K562 (cell line): Measurements from ENCODE around the gene PRKG1. TPM values are rescaled to one million over a fixed set of nuclear protein-coding genes. Genes with fewer than 3 reads are reported as not detected.

Source experiments
- ATAC-seq: fragments of 200-7000 bp; cut with Tn5 transposase; 3 replicates; pipeline ENCODE4 v1.9.1; 2020; ENCODE audit warnings: moderate library complexity
- BruUV-seq: library from RNA; stranded (reverse); fragments of 400-500 nt; replicated peaks from 2 replicates; lab custom pipeline; 2021; lab: Mats Ljungman, UMichigan
- CTCF ChIA-PET: fragments of 300-600 bp; formaldehyde crosslinking; extraction: SDS; loops from one replicate; lab custom pipeline; 2021; ENCODE audit warnings: low intra/inter-chr PET ratio; lab: Yijun Ruan, JAX
- POLR2A ChIA-PET: fragments of 300-600, 350-650 bp; sonication (Branson Sonifier 250); formaldehyde crosslinking; extraction: SDS; loops from one replicate; lab custom pipeline; 2021; ENCODE audit warnings: antibody characterized with exemption, inconsistent platforms; lab: Yijun Ruan, JAX
- DNase-seq, 4 experiments: peaks; one replicate each; pipeline versions ENCODE4 v3.0.0 to v3.0.0-alpha.2; 2011 to 2018; ENCODE audit warnings: low spot score in 3 of 4, mixed read lengths in 3 of 4; ENCODE audit errors: extremely low read depth in 1 of 4
- FAIRE-seq: peaks from 2 replicates; lab custom pipeline; 2011; peaks lifted over from hg19 to GRCh38; lab: Jason Lieb, UNC
- H2AFZ ChIP-seq: 2 replicates; pipeline ENCODE4 v1.6.0; 2011; ENCODE audit warnings: low read depth, low read length, control low read depth, inconsistent platforms
- H3K27ac ChIP-seq: fragments of 200-600 bp; 3 replicates; pipeline ENCODE4 v1.8.0; 2011; ENCODE audit warnings: low read depth, mild to moderate bottlenecking, control low read depth, inconsistent platforms, low read length, moderate library complexity, mixed read lengths; ENCODE audit errors: extremely low read depth
- H3K27me3 ChIP-seq, 2 experiments: fragments of 300-600 bp in 1 of 2; 2 replicates in 1 of 2; 3 replicates in 1 of 2; pipeline versions ENCODE4 v1.6.0 to v1.8.0; 2011; ENCODE audit warnings: inconsistent platforms in 2 of 2, low read length in 2 of 2, mild to moderate bottlenecking in 1 of 2, mixed read lengths in 1 of 2, moderate library complexity in 1 of 2; ENCODE audit not compliant: control insufficient read depth in 2 of 2, insufficient read depth in 2 of 2
- H3K36me3 ChIP-seq: fragments of 300-600 bp; 3 replicates; pipeline ENCODE4 v1.8.0; 2011; ENCODE audit warnings: mild to moderate bottlenecking, low read length, inconsistent platforms; ENCODE audit not compliant: control insufficient read depth, insufficient read depth
- H3K4me1 ChIP-seq, 2 experiments: fragments of 200-600 bp in 1 of 2; replicated peaks in 1 of 2; 2 replicates in 1 of 2; 3 replicates in 1 of 2; pipeline versions ENCODE4 v1.5.1 to v1.8.0; 2011; ENCODE audit warnings: inconsistent platforms in 2 of 2, low read length in 2 of 2, mild to moderate bottlenecking in 1 of 2, mixed read lengths in 1 of 2, moderate library complexity in 1 of 2; ENCODE audit not compliant: control insufficient read depth in 2 of 2, insufficient read depth in 2 of 2
- H3K4me2 ChIP-seq: 2 replicates; pipeline ENCODE4 v1.6.1; 2011; ENCODE audit warnings: low read length, control low read depth, inconsistent platforms, mixed read lengths; ENCODE audit not compliant: insufficient read depth
- H3K4me3 ChIP-seq: fragments of 200-600 bp; sonication (generic), shearing (Covaris generic); 2 replicates; pipeline ENCODE4 v1.5.1; 2016; ENCODE audit warnings: control low read depth, inconsistent platforms
- H3K79me2 ChIP-seq: fragments of 200-600 bp; 3 replicates; pipeline ENCODE4 v1.8.0; 2011; ENCODE audit warnings: low read length, inconsistent platforms; ENCODE audit not compliant: control insufficient read depth, insufficient read depth
- H3K9ac ChIP-seq, 2 experiments: 2 replicates each; pipeline versions ENCODE4 v1.6.0 to v1.6.1; 2011; ENCODE audit warnings: low read depth in 2 of 2, low read length in 2 of 2, control low read depth in 1 of 2, inconsistent platforms in 1 of 2, mild to moderate bottlenecking in 1 of 2, mixed read lengths in 1 of 2; ENCODE audit not compliant: insufficient read depth in 1 of 2
- H3K9me1 ChIP-seq: one replicate; pipeline ENCODE4 v1.6.0; 2011; ENCODE audit warnings: inconsistent platforms, mild to moderate bottlenecking, low read length, moderate library complexity; ENCODE audit not compliant: control insufficient read depth, insufficient read depth
- H3K9me3 ChIP-seq: replicated peaks from 2 replicates; pipeline ENCODE4 v1.5.1; 2011; ENCODE audit warnings: low read depth, low read length, inconsistent platforms; ENCODE audit not compliant: control insufficient read depth, insufficient read depth
- H4K20me1 ChIP-seq: replicated peaks from 2 replicates; pipeline ENCODE4 v1.6.1; 2011; ENCODE audit warnings: low read length, inconsistent platforms, mixed read lengths; ENCODE audit not compliant: control insufficient read depth, insufficient read depth
- CHD4 ChIP-seq: fragments of 200-600 bp; sonication (generic); IDR thresholded peaks from 3 replicates; pipeline ENCODE4 v1.6.1; 2012; ENCODE audit warnings: low read depth, mild to moderate bottlenecking, mixed read lengths, low read length, inconsistent platforms; ENCODE audit not compliant: insufficient read depth, insufficient replicate concordance, poor library complexity, severe bottlenecking
- DDX20 ChIP-seq: fragments of 450-650 bp; IDR thresholded peaks from 2 replicates; pipeline ENCODE4 v1.6.1; 2016; ENCODE audit warnings: missing genetic modification characterization, low read depth, mild to moderate bottlenecking, missing compliant biosample characterization, moderate library complexity
- MCM3 ChIP-seq: fragments of 450-650 bp; IDR thresholded peaks from 2 replicates; pipeline ENCODE4 v1.6.1; 2016
- MED1 ChIP-seq: sonication (generic); formaldehyde crosslinking; IDR thresholded peaks from 2 replicates; pipeline ENCODE4 v1.8.1; 2023; ENCODE audit warnings: missing genetic modification reagents, borderline replicate concordance
- RBM14 ChIP-seq: fragments of 200-400 bp; formaldehyde crosslinking; IDR thresholded peaks from 2 replicates; pipeline ENCODE4 v1.6.1; 2018; ENCODE audit warnings: low read depth, mild to moderate bottlenecking, low read length, moderate library complexity, borderline replicate concordance; ENCODE audit not compliant: insufficient read depth
- SMAD3 ChIP-seq: fragments of 450-650 bp; formaldehyde crosslinking; conservative IDR thresholded peaks from 2 replicates; pipeline ENCODE4 v1.4.0; 2020; ENCODE audit warnings: mild to moderate bottlenecking
- TFAM ChIP-seq: fragments of 250-450 bp; sonication (Bioruptor Pico); conservative IDR thresholded peaks from 2 replicates; pipeline ENCODE4 v1.5.0; 2021; ENCODE audit warnings: mild to moderate bottlenecking, moderate library complexity
- ZBTB7A ChIP-seq: IDR thresholded peaks from 2 replicates; pipeline ENCODE4 v1.6.1; 2011; ENCODE audit warnings: low read depth, mild to moderate bottlenecking, low read length, moderate library complexity, borderline replicate concordance; ENCODE audit not compliant: control insufficient read depth
- WGBS: fragments of 100-300 bp; shearing (Covaris generic); methylation state at CpG from one replicate; pipeline ENCODE4 v1.1.6; 2016; ENCODE audit warnings: low coverage, mixed read lengths; ENCODE audit not compliant: insufficient coverage; ENCODE audit errors: missing lambda C conversion rate; 5-methylcytosine and 5-hydroxymethylcytosine counted together
- in situ Hi-C: fragments of 300-500 bp; cut with MboI; formaldehyde crosslinking; loops from 4 replicates; pipeline ENCODE4 v1.15.0; 2018; ENCODE audit warnings: inconsistent platforms, mixed read lengths
- intact Hi-C: fragments of 100-400 bp; cut with micrococcal nuclease; formaldehyde crosslinking; loops from 2 replicates; pipeline ENCODE4 v1.14.2; 2022
- polyA plus RNA-seq, 8 experiments: library from polyadenylated mRNA; depleted of rRNA in 4 of 8; stranded (reverse) in 5 of 8; unstranded in 3 of 8; fragments of >200 nt; fragmentation: Nextera tagmentation in 2 of 8; fragmentation: Illumina TruSeq in 1 of 8; extraction: Ambion mirVana in 2 of 8; extraction: Trizol in 1 of 8; gene quantifications; 2 replicates each; pipeline versions ENCODE4 v1.2.1 to v1.2.3, GENCODE V29; 2011 to 2014; ENCODE audit warnings: inconsistent platforms in 1 of 8, missing spikeins in 1 of 8
- total RNA-seq, 7 experiments: library from RNA; depleted of rRNA in 6 of 7; stranded (reverse); fragments of >200 nt in 6 of 7; fragmentation: Illumina TruSeq in 2 of 7; extraction: Trizol in 2 of 7; gene quantifications; 2 replicates each; pipeline versions ENCODE4 v1.2.1 to v1.2.3, GENCODE V29; 2011 to 2021; ENCODE audit warnings: low replicate concordance in 1 of 7
- TF ChIP-seq, protein P1 (sequence below): fragments of 450-650 bp; IDR thresholded peaks from 2 replicates; pipeline ENCODE4 v1.6.1; 2018; ENCODE audit warnings: mild to moderate bottlenecking, low read depth; ENCODE audit not compliant: partially characterized antibody
- TF ChIP-seq, protein P2 (sequence below): sonication (generic); formaldehyde crosslinking; IDR thresholded peaks from 2 replicates; pipeline ENCODE4 v1.8.0; 2022; ENCODE audit warnings: mild to moderate bottlenecking, missing genetic modification reagents

The PRKG1 gene
- total and polyA plus RNA-seq, 9 of the 15 experiments (the other 6 are each of a cell fraction or from before 2014, with no cell fraction given), result 0.22 TPM; not detected in 8

DNA sequence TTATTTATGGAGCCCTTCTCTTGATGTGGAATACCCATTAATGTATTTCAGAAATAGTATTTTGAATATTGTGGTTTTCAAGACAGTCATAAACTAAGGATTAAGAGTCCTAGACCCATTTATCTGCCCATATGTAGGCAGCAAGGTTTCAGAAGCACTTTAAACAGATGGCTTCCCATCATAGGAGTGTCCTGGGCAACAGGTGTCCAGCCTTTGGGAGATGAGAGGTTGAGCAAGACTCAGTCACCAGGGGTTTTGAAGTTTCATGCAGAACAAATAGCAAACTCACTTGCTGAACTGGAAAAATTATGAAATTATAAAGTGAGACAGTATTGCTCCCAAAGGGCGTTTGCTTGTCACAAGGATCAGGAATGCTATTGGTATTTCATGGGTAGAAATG is 818.0 kb downstream of the PRKG1 start (continued):
- TF ChIP-seq, protein P1, sequence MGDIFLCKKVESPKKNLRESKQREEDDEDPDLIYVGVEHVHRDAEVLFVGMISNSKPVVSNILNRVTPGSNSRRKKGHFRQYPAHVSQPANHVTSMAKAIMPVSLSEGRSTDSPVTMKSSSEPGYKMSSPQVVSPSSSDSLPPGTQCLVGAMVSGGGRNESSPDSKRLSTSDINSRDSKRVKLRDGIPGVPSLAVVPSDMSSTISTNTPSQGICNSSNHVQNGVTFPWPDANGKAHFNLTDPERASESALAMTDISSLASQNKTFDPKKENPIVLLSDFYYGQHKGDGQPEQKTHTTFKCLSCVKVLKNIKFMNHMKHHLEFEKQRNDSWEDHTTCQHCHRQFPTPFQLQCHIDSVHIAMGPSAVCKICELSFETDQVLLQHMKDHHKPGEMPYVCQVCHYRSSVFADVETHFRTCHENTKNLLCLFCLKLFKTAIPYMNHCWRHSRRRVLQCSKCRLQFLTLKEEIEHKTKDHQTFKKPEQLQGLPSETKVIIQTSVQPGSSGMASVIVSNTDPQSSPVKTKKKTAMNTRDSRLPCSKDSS, result no peak
- no peak for TF ChIP-seq TFAM

GRCh38 chr10:51892965-51893658 is 818.8 kb downstream of the PRKG1 start:
- in situ Hi-C loops, result no loop called here
- no peaks in the 10 kb centered on the region for H3K79me2 ChIP-seq
- DNase-seq, result no peak

More at GRCh38 chr10:51892965-51893658, 818.8 kb downstream of the PRKG1 start:
- ATAC-seq (no peak), FAIRE-seq (no peak)
- TF ChIP-seq RBM14 (no peak), SMAD3 (CRISPR knock-in tag) (no peak), MED1 (no peak), DDX20 (tag) (no peak), CHD4 (no peak), ZBTB7A (no peak), MCM3 (no peak)
- TF ChIP-seq, protein P2, sequence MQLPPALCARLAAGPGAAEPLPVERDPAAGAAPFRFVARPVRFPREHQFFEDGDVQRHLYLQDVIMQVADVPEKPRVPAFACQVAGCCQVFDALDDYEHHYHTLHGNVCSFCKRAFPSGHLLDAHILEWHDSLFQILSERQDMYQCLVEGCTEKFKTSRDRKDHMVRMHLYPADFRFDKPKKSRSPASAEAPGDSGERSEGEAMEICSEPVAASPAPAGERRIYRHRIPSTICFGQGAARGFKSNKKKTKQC, result no peak
- H3K27me3 ChIP-seq, result no peaks in the 10 kb centered on the region
- H3K9me1 ChIP-seq, result no peaks in the 10 kb centered on the region
- H3K4me3 ChIP-seq, result no peak overlapping the region
- H3K4me1 ChIP-seq, result no peaks in the 10 kb centered on the region
- no peaks in the 10 kb centered on the region for H3K9me3 ChIP-seq
- no peak overlapping the region for H3K4me2 ChIP-seq
- no peak overlapping the region for H3K9ac ChIP-seq
- no peaks in the 10 kb centered on the region for H3K36me3 ChIP-seq
- BruUV-seq, result no TSS peak
- WGBS, result 0% methylated on average over 1 of the region's 1 CpG
- no peak overlapping the region for H2AFZ ChIP-seq
- intact Hi-C loops, result no loop called here
- ChIA-PET CTCF (no interaction called here), POLR2A (no interaction called here)
- H3K27ac ChIP-seq, result no peak overlapping the region
- no peaks in the 10 kb centered on the region for H4K20me1 ChIP-seq
